Brain microvascular endothelial cell (primary cell): Measurements from ENCODE around the gene TMEM43.

Experiments
- DNase-seq: peaks from one replicate; pipeline ENCODE4 v3.0.0-alpha.2; 2020
- H3K27ac ChIP-seq: fragments of 250-450 bp; sonication (Bioruptor Pico); 2 replicates; pipeline ENCODE4 v1.5.1; 2020; ENCODE audit warnings: mild to moderate bottlenecking, moderate library complexity
- H3K27me3 ChIP-seq: fragments of 250-450 bp; sonication (Bioruptor Pico); replicated peaks from 2 replicates; pipeline ENCODE4 v1.5.1; 2020; ENCODE audit warnings: mild to moderate bottlenecking
- H3K36me3 ChIP-seq: fragments of 250-450 bp; sonication (Bioruptor Pico); replicated peaks from 2 replicates; pipeline ENCODE4 v1.5.1; 2020; ENCODE audit warnings: mild to moderate bottlenecking
- H3K4me3 ChIP-seq: 2 replicates; pipeline ENCODE4 v1.5.1; 2011; ENCODE audit warnings: low read depth, mild to moderate bottlenecking, control low read depth, low read length, moderate library complexity
- in situ Hi-C: cut with HindIII; loops from 2 replicates; pipeline ENCODE4 v1.10.0; 2017; ENCODE audit warnings: low sequenced_read_pairs, low pct_ligation_motif_present
- TF ChIP-seq, protein P1 (sequence below): IDR thresholded peaks from 2 replicates; pipeline ENCODE4 v1.5.1; 2011; ENCODE audit warnings: low read depth, mild to moderate bottlenecking, moderate library complexity, low read length, control low read depth, inconsistent platforms; ENCODE audit errors: missing control alignments

The TMEM43 gene

DNA sequence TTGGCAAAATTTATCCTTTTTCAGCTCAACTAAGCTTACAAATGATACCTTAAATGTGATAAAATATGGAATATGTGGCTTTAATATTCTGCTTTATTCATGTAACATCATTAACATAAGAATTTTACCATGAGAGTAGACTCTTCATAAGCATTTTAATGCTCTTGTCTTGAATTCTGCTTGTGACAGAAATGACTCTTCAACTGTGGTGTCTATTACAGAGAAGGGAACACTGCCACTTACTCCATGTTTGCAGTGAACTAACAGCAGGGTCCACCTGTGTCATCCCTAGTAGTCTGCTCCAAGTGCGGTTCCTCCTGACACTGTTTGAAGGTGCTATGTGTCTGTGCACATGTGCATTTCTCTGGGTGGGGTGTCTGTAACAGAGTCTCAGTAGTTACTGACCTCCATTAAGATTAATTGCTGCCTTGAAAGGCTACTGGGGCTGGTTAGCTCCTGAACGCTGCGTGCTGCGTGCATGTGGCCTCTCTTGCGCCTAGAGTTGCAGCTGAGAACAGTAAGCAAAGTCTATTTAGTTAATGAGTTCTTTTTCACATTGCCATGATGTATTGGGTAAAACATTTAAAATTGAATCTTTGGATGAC lies 62.1 kb downstream of the TMEM43 start:
- H3K27ac ChIP-seq = no peak overlapping the region
- TF ChIP-seq, protein P1, sequence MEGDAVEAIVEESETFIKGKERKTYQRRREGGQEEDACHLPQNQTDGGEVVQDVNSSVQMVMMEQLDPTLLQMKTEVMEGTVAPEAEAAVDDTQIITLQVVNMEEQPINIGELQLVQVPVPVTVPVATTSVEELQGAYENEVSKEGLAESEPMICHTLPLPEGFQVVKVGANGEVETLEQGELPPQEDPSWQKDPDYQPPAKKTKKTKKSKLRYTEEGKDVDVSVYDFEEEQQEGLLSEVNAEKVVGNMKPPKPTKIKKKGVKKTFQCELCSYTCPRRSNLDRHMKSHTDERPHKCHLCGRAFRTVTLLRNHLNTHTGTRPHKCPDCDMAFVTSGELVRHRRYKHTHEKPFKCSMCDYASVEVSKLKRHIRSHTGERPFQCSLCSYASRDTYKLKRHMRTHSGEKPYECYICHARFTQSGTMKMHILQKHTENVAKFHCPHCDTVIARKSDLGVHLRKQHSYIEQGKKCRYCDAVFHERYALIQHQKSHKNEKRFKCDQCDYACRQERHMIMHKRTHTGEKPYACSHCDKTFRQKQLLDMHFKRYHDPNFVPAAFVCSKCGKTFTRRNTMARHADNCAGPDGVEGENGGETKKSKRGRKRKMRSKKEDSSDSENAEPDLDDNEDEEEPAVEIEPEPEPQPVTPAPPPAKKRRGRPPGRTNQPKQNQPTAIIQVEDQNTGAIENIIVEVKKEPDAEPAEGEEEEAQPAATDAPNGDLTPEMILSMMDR = no peak
- DNase-seq = no peak
- in situ Hi-C loops = no loop called here
- H3K4me3 ChIP-seq = no peak overlapping the region
- peaks cover 10% of the 10 kb centered on the region for H3K36me3 ChIP-seq
- no peaks in the 10 kb centered on the region for H3K27me3 ChIP-seq

DNA sequence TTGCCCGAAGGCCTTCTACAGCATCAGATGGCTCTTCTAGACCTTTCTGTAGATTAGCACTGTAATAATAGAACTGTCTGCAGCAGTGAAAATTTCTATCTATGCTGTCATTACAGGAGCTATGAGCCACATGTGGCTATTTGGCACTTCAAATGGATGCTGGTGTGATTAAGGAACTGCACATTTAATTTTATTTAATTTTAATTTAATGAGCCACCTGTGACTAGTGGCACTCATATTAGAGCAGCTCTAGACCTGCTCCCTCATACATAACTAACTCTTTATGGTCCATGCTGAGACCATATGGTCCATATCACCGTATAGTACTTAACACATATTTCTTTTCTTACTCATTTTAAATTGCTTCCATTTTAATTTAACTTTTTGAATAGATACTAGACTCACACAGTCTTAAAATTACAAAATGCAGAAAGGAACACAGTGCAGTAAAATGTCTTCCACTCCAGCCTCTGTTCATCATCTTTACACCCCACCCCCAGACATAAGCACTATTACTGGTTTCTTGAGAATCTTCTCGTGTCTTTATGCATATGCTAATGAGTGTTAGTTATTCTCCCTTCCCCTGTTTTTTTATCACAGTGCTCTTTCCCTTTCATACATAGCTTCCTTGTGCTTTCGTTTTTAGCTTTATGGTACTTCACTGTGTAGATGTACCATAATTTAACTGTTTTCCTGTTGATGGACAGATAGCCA lies 63.3 kb downstream of the TMEM43 start:
- Histone ChIP-seq H3K36me3 (peaks cover 10% of the 10 kb centered on the region), H3K27ac (no peak overlapping the region), H3K4me3 (no peak overlapping the region), H3K27me3 (no peaks in the 10 kb centered on the region)
- in situ Hi-C loops = no loop called here
- TF ChIP-seq, protein P1 = no peak
- no peak for DNase-seq
